HUES48 (cell line): ENCODE results near the gene THRB.

Experiments used
- H3K27ac ChIP-seq: one replicate; pipeline ENCODE4 v1.7.0; 2013; ENCODE audit warnings: low read depth, low read length, inconsistent platforms
- H3K27me3 ChIP-seq: 2 replicates; pipeline ENCODE4 v1.6.1; 2013; ENCODE audit warnings: mild to moderate bottlenecking, low read length; ENCODE audit not compliant: control insufficient read depth, insufficient read depth
- H3K36me3 ChIP-seq: 2 replicates; pipeline ENCODE4 v1.6.1; 2013; ENCODE audit warnings: low read length; ENCODE audit not compliant: control insufficient read depth, insufficient read depth
- H3K4me1 ChIP-seq: 2 replicates; pipeline ENCODE4 v1.6.1; 2013; ENCODE audit warnings: mild to moderate bottlenecking, low read length; ENCODE audit not compliant: control insufficient read depth, insufficient read depth
- H3K4me3 ChIP-seq: 2 replicates; pipeline ENCODE4 v1.5.1; 2013; ENCODE audit warnings: mild to moderate bottlenecking, low read depth, low read length
- H3K9ac ChIP-seq: 2 replicates; pipeline ENCODE4 v1.6.1; 2013; ENCODE audit warnings: mild to moderate bottlenecking, low read depth, low read length, moderate library complexity
- H3K9me3 ChIP-seq: 2 replicates; pipeline ENCODE4 v1.6.1; 2013; ENCODE audit warnings: low read length; ENCODE audit not compliant: control insufficient read depth, insufficient read depth

The THRB gene

GRCh38 chr3:24349367-24350019 is 145.2 kb downstream of the THRB start:
- Histone ChIP-seq H3K27me3 (no peaks in the 10 kb centered on the region), H3K9ac (no peak overlapping the region), H3K4me3 (no peak overlapping the region), H3K9me3 (no peaks in the 10 kb centered on the region), H3K4me1 (peaks cover 7% of the 10 kb centered on the region), H3K36me3 (no peaks in the 10 kb centered on the region), H3K27ac (no peak overlapping the region)

GRCh38 chr3:24348348-24348747 is 146.3 kb downstream of the THRB start:
- Histone ChIP-seq H3K9me3 (no peaks in the 10 kb centered on the region), H3K9ac (no peak overlapping the region), H3K36me3 (no peaks in the 10 kb centered on the region), H3K27ac (no peak overlapping the region), H3K4me3 (no peak overlapping the region), H3K4me1 (peaks cover 7% of the 10 kb centered on the region), H3K27me3 (no peaks in the 10 kb centered on the region)

- H3K4me1 ChIP-seq = peaks cover 7% of the 10 kb centered on the region
- no peak overlapping the region for H3K4me3 ChIP-seq
- no peak overlapping the region for H3K27ac ChIP-seq
- no peak overlapping the region for H3K9ac ChIP-seq
- H3K9me3 ChIP-seq = no peaks in the 10 kb centered on the region
- H3K36me3 ChIP-seq = no peaks in the 10 kb centered on the region
- H3K27me3 ChIP-seq = no peaks in the 10 kb centered on the region
These were observed 149.7 kb downstream of the THRB start for GRCh38 chr3:24344784-24345439.

- no peaks in the 10 kb centered on the region for H3K36me3 ChIP-seq
- H3K9ac ChIP-seq = no peak overlapping the region
- no peaks in the 10 kb centered on the region for H3K27me3 ChIP-seq
- no peak overlapping the region for H3K27ac ChIP-seq
- H3K4me1 ChIP-seq = peaks cover 2% of the 10 kb centered on the region
- no peaks in the 10 kb centered on the region for H3K9me3 ChIP-seq
- H3K4me3 ChIP-seq = no peak overlapping the region
These were observed 151.4 kb downstream of the THRB start for GRCh38 chr3:24343084-24343783.

- H3K27me3 ChIP-seq = no peaks in the 10 kb centered on the region
- no peak overlapping the region for H3K9ac ChIP-seq
- H3K36me3 ChIP-seq = no peaks in the 10 kb centered on the region
- no peak overlapping the region for H3K4me3 ChIP-seq
- no peaks in the 10 kb centered on the region for H3K4me1 ChIP-seq
- no peak overlapping the region for H3K27ac ChIP-seq
- H3K9me3 ChIP-seq = no peaks in the 10 kb centered on the region
These were observed 152.4 kb downstream of the THRB start for GRCh38 chr3:24342275-24342674.

- H3K4me3 ChIP-seq = no peak overlapping the region
- no peaks in the 10 kb centered on the region for H3K4me1 ChIP-seq
- no peak overlapping the region for H3K9ac ChIP-seq
- no peaks in the 10 kb centered on the region for H3K27me3 ChIP-seq
- no peaks in the 10 kb centered on the region for H3K36me3 ChIP-seq
- no peak overlapping the region for H3K27ac ChIP-seq
- no peaks in the 10 kb centered on the region for H3K9me3 ChIP-seq
These were observed 153.0 kb downstream of the THRB start for GRCh38 chr3:24341668-24342067.

- H3K27ac ChIP-seq = no peak overlapping the region
- no peaks in the 10 kb centered on the region for H3K9me3 ChIP-seq
- no peak overlapping the region for H3K9ac ChIP-seq
- no peaks in the 10 kb centered on the region for H3K27me3 ChIP-seq
- H3K4me3 ChIP-seq = no peak overlapping the region
- no peaks in the 10 kb centered on the region for H3K4me1 ChIP-seq
- no peaks in the 10 kb centered on the region for H3K36me3 ChIP-seq
These were observed 153.7 kb downstream of the THRB start for GRCh38 chr3:24340966-24341365.

- H3K9me3 ChIP-seq = no peaks in the 10 kb centered on the region
- no peaks in the 10 kb centered on the region for H3K4me1 ChIP-seq
- no peaks in the 10 kb centered on the region for H3K27me3 ChIP-seq
- no peak overlapping the region for H3K9ac ChIP-seq
- no peak overlapping the region for H3K4me3 ChIP-seq
- no peak overlapping the region for H3K27ac ChIP-seq
- no peaks in the 10 kb centered on the region for H3K36me3 ChIP-seq
These were observed 154.5 kb downstream of the THRB start for GRCh38 chr3:24340161-24340560.

- no peak overlapping the region for H3K4me3 ChIP-seq
These were observed 155.3 kb downstream of the THRB start for GRCh38 chr3:24339266-24339825.

GRCh38 chr3:24338409-24339130 is 156.1 kb downstream of the THRB start:
- H3K9me3 ChIP-seq = no peaks in the 10 kb centered on the region
- no peaks in the 10 kb centered on the region for H3K27me3 ChIP-seq
- H3K9ac ChIP-seq = no peak overlapping the region
- H3K27ac ChIP-seq = no peak overlapping the region
- H3K4me3 ChIP-seq = no peak overlapping the region
- no peaks in the 10 kb centered on the region for H3K36me3 ChIP-seq
- no peaks in the 10 kb centered on the region for H3K4me1 ChIP-seq

More at GRCh38 chr3:24339266-24339825, 155.3 kb downstream of the THRB start:
- Histone ChIP-seq H3K9ac (no peak overlapping the region), H3K36me3 (no peaks in the 10 kb centered on the region), H3K27me3 (no peaks in the 10 kb centered on the region), H3K4me1 (no peaks in the 10 kb centered on the region), H3K27ac (no peak overlapping the region), H3K9me3 (no peaks in the 10 kb centered on the region)
